ENCODE results near the gene CDHR3.

The CDHR3 gene

GRCh38 chr7:106065575-106066500 is 102.8 kb downstream of the CDHR3 start:
- H4K91ac ChIP-seq (ENCODE audit: low read depth, low read length, poor library complexity): no peak overlapping the region
- peaks cover 0 to 9% of the 10 kb centered on the region in 2 donors for H3K9me3 ChIP-seq (replicated peaks in 1 of 2; ENCODE audit: control insufficient read depth in 2 of 2, insufficient read depth in 1 of 2, low read depth in 1 of 2, low read length in 2 of 2)
- H4K8ac ChIP-seq (ENCODE audit: low read depth, low read length): no peak overlapping the region
- H2BK120ac ChIP-seq (ENCODE audit: low read depth, low read length): no peak overlapping the region
- peak overlapping the region; percentile 45 for H3K18ac ChIP-seq (ENCODE audit: low read length)
- no peak overlapping the region for H2BK12ac ChIP-seq (ENCODE audit: low read length)
- DNase-seq (ENCODE audit: low spot score): no peak
- no peak overlapping the region for H3K27ac ChIP-seq (replicated peaks; ENCODE audit: low read length)
- no peak overlapping the region for H3K4me2 ChIP-seq (ENCODE audit: insufficient read depth, low read length, poor library complexity, severe bottlenecking)
- H3K4me1 ChIP-seq (ENCODE audit: control insufficient read depth in 2 of 2, insufficient read depth in 1 of 2, low read depth in 1 of 2, low read length in 2 of 2): peaks cover 17 to 18% of the 10 kb centered on the region in 2 donors
- no peak overlapping the region for H3K4ac ChIP-seq (ENCODE audit: low read length)
- no CpG with 5 or more reads among the region's 26 CpGs for WGBS, 2 donors (ENCODE audit: extremely low coverage in 2 of 2, insufficient read length in 2 of 2, insufficient replicate concordance in 1 of 2)
- no peaks in the 10 kb centered on the region for H3K79me1 ChIP-seq (ENCODE audit: low read depth, low read length)
- H3K23ac ChIP-seq (ENCODE audit: low read depth, low read length, poor library complexity): no peak overlapping the region
- no peak overlapping the region for H3K4me3 ChIP-seq (ENCODE audit: low read length in 2 of 2)
- H3K9ac ChIP-seq (ENCODE audit: low read depth, low read length, poor library complexity): no peak overlapping the region
- no peak overlapping the region for H2AK5ac ChIP-seq (ENCODE audit: low read depth, low read length)
- H2BK5ac ChIP-seq (ENCODE audit: low read length): peak overlapping the region; percentile 75
- H2BK15ac ChIP-seq (ENCODE audit: low read length): peak overlapping the region; percentile 1
- H3K14ac ChIP-seq (ENCODE audit: low read length): no peak overlapping the region
- no peaks in the 10 kb centered on the region for H3K36me3 ChIP-seq (replicated peaks in 1 of 2; ENCODE audit: control insufficient read depth in 2 of 2, insufficient read depth in 2 of 2, low read length in 2 of 2)
- peaks cover 0 to 13% (median 0%) of the 10 kb centered on the region in 3 experiments for H3K27me3 ChIP-seq (ENCODE audit: control insufficient read depth in 3 of 3, insufficient read depth in 3 of 3, low read depth in 1 of 3, low read length in 3 of 3)
- peak overlapping the region; percentile 81 for H2AFZ ChIP-seq (ENCODE audit: low read length)

- no peaks in the 10 kb centered on the region for H3K9me3 ChIP-seq (replicated peaks in 1 of 2; ENCODE audit: control insufficient read depth in 2 of 2, insufficient read depth in 1 of 2, low read depth in 1 of 2, low read length in 2 of 2)
- H2BK120ac ChIP-seq (ENCODE audit: low read depth, low read length): no peak overlapping the region
- H3K18ac ChIP-seq (ENCODE audit: low read length): no peak overlapping the region
- peaks cover 0 to 13% (median 0%) of the 10 kb centered on the region in 3 experiments for H3K27me3 ChIP-seq (ENCODE audit: control insufficient read depth in 3 of 3, insufficient read depth in 3 of 3, low read depth in 1 of 3, low read length in 3 of 3)
- no peak overlapping the region for H3K4ac ChIP-seq (ENCODE audit: low read length)
- no peak overlapping the region for H3K27ac ChIP-seq (replicated peaks; ENCODE audit: low read length)
- H3K36me3 ChIP-seq (replicated peaks in 1 of 2; ENCODE audit: control insufficient read depth in 2 of 2, insufficient read depth in 2 of 2, low read length in 2 of 2): no peaks in the 10 kb centered on the region
- no peak overlapping the region for H2AFZ ChIP-seq (ENCODE audit: low read length)
- no peak for DNase-seq (ENCODE audit: low spot score)
- H2AK5ac ChIP-seq (ENCODE audit: low read depth, low read length): no peak overlapping the region
- H2BK12ac ChIP-seq (ENCODE audit: low read length): no peak overlapping the region
- H2BK15ac ChIP-seq (ENCODE audit: low read length): no peak overlapping the region
- no peaks in the 10 kb centered on the region for H3K79me1 ChIP-seq (ENCODE audit: low read depth, low read length)
- no peak overlapping the region for H3K14ac ChIP-seq (ENCODE audit: low read length)
- H4K8ac ChIP-seq (ENCODE audit: low read depth, low read length): no peak overlapping the region
- H4K91ac ChIP-seq (ENCODE audit: low read depth, low read length, poor library complexity): no peak overlapping the region
- no peak overlapping the region for H3K4me2 ChIP-seq (ENCODE audit: insufficient read depth, low read length, poor library complexity, severe bottlenecking)
- no peak overlapping the region for H3K4me3 ChIP-seq (ENCODE audit: low read length in 2 of 2)
- H2BK5ac ChIP-seq (ENCODE audit: low read length): no peak overlapping the region
- peaks cover 17 to 18% of the 10 kb centered on the region in 2 donors for H3K4me1 ChIP-seq (ENCODE audit: control insufficient read depth in 2 of 2, insufficient read depth in 1 of 2, low read depth in 1 of 2, low read length in 2 of 2)
- H3K9ac ChIP-seq (ENCODE audit: low read depth, low read length, poor library complexity): no peak overlapping the region
- H3K23ac ChIP-seq (ENCODE audit: low read depth, low read length, poor library complexity): no peak overlapping the region
- WGBS, 2 donors (ENCODE audit: extremely low coverage in 2 of 2, insufficient read length in 2 of 2, insufficient replicate concordance in 1 of 2): no CpG with 5 or more reads among the region's 3 CpGs
Observed at GRCh38 chr7:106067678-106068077, 104.6 kb downstream of the CDHR3 start.

- no peaks in the 10 kb centered on the region for H3K9me3 ChIP-seq (replicated peaks in 1 of 2; ENCODE audit: control insufficient read depth in 2 of 2, insufficient read depth in 1 of 2, low read depth in 1 of 2, low read length in 2 of 2)
- H3K27me3 ChIP-seq (ENCODE audit: control insufficient read depth in 3 of 3, insufficient read depth in 3 of 3, low read depth in 1 of 3, low read length in 3 of 3): peaks cover 0 to 13% (median 0%) of the 10 kb centered on the region in 3 experiments
- no peaks in the 10 kb centered on the region for H3K36me3 ChIP-seq (replicated peaks in 1 of 2; ENCODE audit: control insufficient read depth in 2 of 2, insufficient read depth in 2 of 2, low read length in 2 of 2)
- no peak overlapping the region for H3K4me2 ChIP-seq (ENCODE audit: insufficient read depth, low read length, poor library complexity, severe bottlenecking)
- H2BK120ac ChIP-seq (ENCODE audit: low read depth, low read length): no peak overlapping the region
- no peak overlapping the region for H2AFZ ChIP-seq (ENCODE audit: low read length)
- H2BK5ac ChIP-seq (ENCODE audit: low read length): no peak overlapping the region
- H2AK5ac ChIP-seq (ENCODE audit: low read depth, low read length): no peak overlapping the region
- H3K27ac ChIP-seq (replicated peaks; ENCODE audit: low read length): no peak overlapping the region
- H3K4me3 ChIP-seq (ENCODE audit: low read length in 2 of 2): no peak overlapping the region
- H3K79me1 ChIP-seq (ENCODE audit: low read depth, low read length): no peaks in the 10 kb centered on the region
- H3K4me1 ChIP-seq (ENCODE audit: control insufficient read depth in 2 of 2, insufficient read depth in 1 of 2, low read depth in 1 of 2, low read length in 2 of 2): peaks cover 16 to 17% of the 10 kb centered on the region in 2 donors
- H3K23ac ChIP-seq (ENCODE audit: low read depth, low read length, poor library complexity): no peak overlapping the region
- no CpG with 5 or more reads among the region's 4 CpGs for WGBS, 2 donors (ENCODE audit: extremely low coverage in 2 of 2, insufficient read length in 2 of 2, insufficient replicate concordance in 1 of 2)
- no peak overlapping the region for H2BK15ac ChIP-seq (ENCODE audit: low read length)
- H4K91ac ChIP-seq (ENCODE audit: low read depth, low read length, poor library complexity): no peak overlapping the region
- H4K8ac ChIP-seq (ENCODE audit: low read depth, low read length): no peak overlapping the region
- H3K4ac ChIP-seq (ENCODE audit: low read length): no peak overlapping the region
- H3K18ac ChIP-seq (ENCODE audit: low read length): no peak overlapping the region
- H2BK12ac ChIP-seq (ENCODE audit: low read length): no peak overlapping the region
- no peak overlapping the region for H3K14ac ChIP-seq (ENCODE audit: low read length)
- no peak for DNase-seq (ENCODE audit: low spot score)
- H3K9ac ChIP-seq (ENCODE audit: low read depth, low read length, poor library complexity): no peak overlapping the region
Observed at GRCh38 chr7:106068538-106068961, 105.5 kb downstream of the CDHR3 start.

- no peak overlapping the region for H3K4ac ChIP-seq (ENCODE audit: low read length)
- H4K8ac ChIP-seq (ENCODE audit: low read depth, low read length): no peak overlapping the region
- no peak overlapping the region for H2BK120ac ChIP-seq (ENCODE audit: low read depth, low read length)
- H3K27ac ChIP-seq (replicated peaks; ENCODE audit: low read length): no peak overlapping the region
- DNase-seq (ENCODE audit: low spot score): no peak
- H2BK12ac ChIP-seq (ENCODE audit: low read length): no peak overlapping the region
- peaks cover 16 to 17% of the 10 kb centered on the region in 2 donors for H3K4me1 ChIP-seq (ENCODE audit: control insufficient read depth in 2 of 2, insufficient read depth in 1 of 2, low read depth in 1 of 2, low read length in 2 of 2)
- H3K18ac ChIP-seq (ENCODE audit: low read length): no peak overlapping the region
- H3K36me3 ChIP-seq (replicated peaks in 1 of 2; ENCODE audit: control insufficient read depth in 2 of 2, insufficient read depth in 2 of 2, low read length in 2 of 2): no peaks in the 10 kb centered on the region
- H3K23ac ChIP-seq (ENCODE audit: low read depth, low read length, poor library complexity): no peak overlapping the region
- H3K27me3 ChIP-seq (ENCODE audit: control insufficient read depth in 3 of 3, insufficient read depth in 3 of 3, low read depth in 1 of 3, low read length in 3 of 3): peaks cover 0 to 13% (median 0%) of the 10 kb centered on the region in 3 experiments
- no peak overlapping the region for H3K4me3 ChIP-seq (ENCODE audit: low read length in 2 of 2)
- H2AFZ ChIP-seq (ENCODE audit: low read length): no peak overlapping the region
- no peak overlapping the region for H2AK5ac ChIP-seq (ENCODE audit: low read depth, low read length)
- H4K91ac ChIP-seq (ENCODE audit: low read depth, low read length, poor library complexity): no peak overlapping the region
- no peak overlapping the region for H2BK5ac ChIP-seq (ENCODE audit: low read length)
- H3K14ac ChIP-seq (ENCODE audit: low read length): no peak overlapping the region
- no peaks in the 10 kb centered on the region for H3K79me1 ChIP-seq (ENCODE audit: low read depth, low read length)
- no CpG with 5 or more reads among the region's 3 CpGs for WGBS, 2 donors (ENCODE audit: extremely low coverage in 2 of 2, insufficient read length in 2 of 2, insufficient replicate concordance in 1 of 2)
- no peaks in the 10 kb centered on the region for H3K9me3 ChIP-seq (replicated peaks in 1 of 2; ENCODE audit: control insufficient read depth in 2 of 2, insufficient read depth in 1 of 2, low read depth in 1 of 2, low read length in 2 of 2)
- H3K9ac ChIP-seq (ENCODE audit: low read depth, low read length, poor library complexity): no peak overlapping the region
- no peak overlapping the region for H2BK15ac ChIP-seq (ENCODE audit: low read length)
- no peak overlapping the region for H3K4me2 ChIP-seq (ENCODE audit: insufficient read depth, low read length, poor library complexity, severe bottlenecking)
Observed at GRCh38 chr7:106068986-106069385, 105.9 kb downstream of the CDHR3 start.
